ENCODE results near the gene FAHD2A.
A peak's percentile ranks its signal among the peaks of the same experiment; 100 is the strongest.
"Not testable (repeated sequence)": the region's sequence is repeated elsewhere in the genome, so short reads cannot be mapped to it uniquely, and the experiment has no call there.

Gene FAHD2A

DNA sequence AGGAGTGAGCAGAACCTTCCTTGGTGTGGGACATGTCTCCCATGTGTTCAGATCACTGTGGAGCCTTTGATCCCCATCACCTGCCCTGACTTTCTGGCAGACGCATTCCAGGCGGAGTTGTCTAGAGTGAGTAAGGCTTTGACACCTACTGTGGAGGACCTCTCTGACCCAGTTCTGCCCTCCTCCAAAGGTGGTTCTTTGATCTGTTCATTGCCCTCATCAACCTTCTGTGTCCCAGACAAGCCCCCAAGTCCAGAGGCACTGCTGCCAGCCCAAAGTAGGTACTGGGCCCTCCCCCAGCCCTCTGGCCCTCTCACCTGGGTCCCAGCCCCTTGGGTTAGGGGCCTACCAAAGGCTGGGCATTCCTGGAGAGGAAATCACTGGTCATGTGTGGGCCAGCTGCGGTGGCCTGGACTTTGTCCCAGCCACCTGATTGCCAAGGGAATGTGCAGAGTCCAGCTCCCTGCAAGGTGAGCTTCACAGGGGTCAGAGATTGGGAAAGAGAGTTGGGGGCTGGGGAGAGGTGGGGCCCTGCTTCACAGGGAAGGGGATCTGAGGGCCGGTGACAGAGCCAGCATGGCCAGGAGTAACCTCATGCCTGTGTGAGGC lies 12.1 kb upstream of the FAHD2A start:
- no peak for DNase-seq (ENCODE audit: low read depth in 2 of 2)

DNA sequence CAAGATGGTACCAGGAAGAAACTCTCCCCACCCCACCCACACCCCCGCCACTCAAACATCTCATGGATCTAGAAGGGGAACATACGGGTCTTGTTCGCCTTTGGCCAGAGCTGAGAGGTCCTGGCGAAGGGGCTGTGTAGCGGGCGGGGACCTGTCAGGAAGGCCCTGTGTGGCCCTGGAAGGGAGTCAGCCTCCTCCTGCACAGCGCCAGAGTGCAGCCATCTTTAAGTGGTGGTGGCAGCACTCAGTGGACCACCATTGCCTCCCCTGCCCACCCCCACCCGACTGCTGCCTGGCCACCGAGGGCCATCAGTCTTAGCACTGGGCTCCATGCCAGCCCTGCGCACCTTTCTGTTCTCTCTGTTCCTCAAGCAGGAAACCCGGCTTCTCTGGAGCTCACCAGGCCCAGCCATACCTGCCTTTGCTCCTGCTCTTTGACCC lies 11.6 kb upstream of the FAHD2A start:
- no peak for DNase-seq (ENCODE audit: low read depth in 2 of 2)

DNA sequence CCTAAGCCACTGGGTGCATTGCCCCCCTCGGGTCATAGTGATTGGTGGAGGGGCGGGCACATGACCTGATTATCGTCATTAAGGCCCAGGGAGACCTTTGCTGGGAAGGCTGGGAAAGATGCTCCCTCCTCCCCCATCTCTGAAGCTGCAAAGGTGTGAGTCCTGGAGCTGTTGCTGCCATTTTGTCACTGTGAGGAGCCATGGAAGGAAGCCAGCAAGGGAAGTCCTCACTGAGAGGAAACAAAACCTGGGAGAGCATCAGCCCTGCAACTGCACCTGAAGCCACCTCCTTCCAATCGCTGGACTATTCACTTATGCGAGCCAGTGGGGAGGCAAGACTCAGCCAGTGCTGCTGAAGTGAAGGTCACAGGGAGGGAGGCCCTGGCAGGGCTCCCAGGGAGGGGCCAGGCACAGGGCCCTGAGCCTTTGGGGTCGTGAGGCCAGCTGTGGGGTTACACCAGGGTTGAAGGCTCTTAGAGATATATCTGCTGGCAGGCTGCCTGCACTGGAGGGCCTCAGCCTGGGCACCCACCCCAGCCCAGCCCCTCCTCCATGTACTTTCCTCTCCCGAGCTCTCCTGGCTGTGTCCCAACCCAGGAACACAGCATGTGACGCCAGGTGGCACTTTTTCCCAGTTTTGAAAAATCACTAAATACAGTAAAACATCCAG lies 10.7 kb upstream of the FAHD2A start:
- DNase-seq (ENCODE audit: low read depth in 2 of 2): no peak

DNA sequence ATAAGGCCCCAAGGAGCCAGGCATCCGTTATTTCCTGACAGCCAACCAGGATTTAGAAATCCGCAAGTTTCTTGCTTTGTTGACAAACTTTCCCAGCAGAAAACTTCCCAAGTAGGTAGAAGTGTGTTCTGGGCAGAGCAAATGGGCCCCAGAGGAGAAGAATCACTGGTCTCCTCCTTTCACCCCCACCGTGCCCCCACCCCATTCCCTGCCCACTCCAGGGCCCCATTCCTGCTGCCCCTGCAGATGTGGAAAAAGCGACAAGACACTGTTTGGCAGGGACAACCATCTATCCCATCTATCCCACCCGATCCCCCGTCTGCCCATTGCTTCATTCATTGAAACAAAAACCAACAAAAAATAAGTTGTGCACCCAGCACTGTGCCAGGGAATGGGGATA lies 10.2 kb upstream of the FAHD2A start:
- DNase-seq (ENCODE audit: low read depth in 2 of 2): no peak

DNA sequence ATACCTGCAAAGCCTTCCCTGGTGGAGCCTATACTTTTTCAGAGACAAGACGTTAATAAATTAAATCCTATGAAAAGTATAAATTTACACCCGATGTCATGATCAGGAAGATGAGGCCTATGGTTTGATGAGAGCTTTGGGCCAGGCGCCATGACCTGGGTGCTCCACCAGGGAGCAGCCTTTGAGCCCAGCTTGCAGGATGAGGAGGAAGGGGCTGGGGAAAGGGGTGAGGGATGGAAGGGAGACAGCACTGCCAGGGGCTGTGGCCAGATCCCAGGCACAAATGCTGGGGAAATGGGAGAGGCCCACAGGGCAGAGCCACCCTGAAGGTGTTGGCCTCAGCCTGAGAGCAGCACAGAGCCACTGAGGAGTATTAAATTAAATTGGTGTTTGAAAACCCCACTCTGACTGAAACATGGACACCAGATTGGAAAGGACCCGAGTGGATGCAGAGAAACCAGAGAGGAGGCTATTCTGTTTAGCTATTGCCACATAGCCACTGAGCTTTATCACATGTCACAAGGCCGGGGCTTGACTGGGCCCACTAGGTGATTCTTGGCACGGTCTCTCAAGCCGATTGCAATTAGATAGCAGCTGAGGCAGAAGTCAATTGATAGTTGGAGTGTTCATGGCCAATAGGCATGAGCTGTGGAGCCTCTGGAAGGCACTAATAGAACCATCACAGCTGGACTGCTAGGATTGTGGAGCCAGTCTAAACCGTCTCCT lies 9.6 kb upstream of the FAHD2A start:
- DNase-seq (ENCODE audit: low read depth in 2 of 2): no peak

DNA sequence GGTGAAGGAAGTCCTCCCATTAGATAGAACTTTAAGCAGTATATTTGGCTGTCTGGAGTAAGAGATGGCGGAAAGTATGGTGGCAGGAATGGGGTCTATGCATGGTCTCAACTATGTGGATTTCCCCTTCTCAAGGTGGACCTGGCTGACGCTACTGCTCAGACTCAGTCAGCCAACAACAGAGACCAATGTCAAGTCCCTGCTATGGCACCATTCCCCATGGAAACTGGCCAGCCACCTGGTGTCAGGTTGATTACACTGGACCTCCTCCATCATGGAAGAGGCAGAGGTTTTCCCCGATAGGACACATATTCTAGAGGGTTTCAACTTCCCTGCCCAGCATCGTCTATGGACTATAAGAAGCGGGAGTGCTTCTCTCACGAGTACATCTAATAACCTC lies 8.6 kb upstream of the FAHD2A start:
- DNase-seq (ENCODE audit: low read depth in 2 of 2): no peak

DNA sequence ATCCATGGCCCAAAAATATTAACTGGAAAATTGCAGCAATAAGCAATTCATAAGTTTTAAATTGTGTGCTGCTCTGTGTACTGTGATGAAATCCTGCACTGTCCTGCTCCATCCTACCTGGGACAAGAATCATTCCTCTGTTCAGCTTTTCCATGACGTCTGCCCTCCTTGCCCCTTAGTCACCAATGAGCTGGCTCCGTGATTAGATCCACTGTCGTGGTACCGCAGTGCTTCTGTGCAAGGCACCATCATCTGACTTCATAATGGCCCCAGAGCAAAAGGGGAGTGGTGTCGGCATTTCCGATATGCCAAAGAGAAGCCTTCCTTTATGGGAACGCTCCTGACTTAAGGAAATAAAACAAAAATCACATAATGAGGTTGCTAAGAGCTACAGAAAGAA lies 3.4 kb upstream of the FAHD2A start:
- DNase-seq (ENCODE audit: low read depth in 2 of 2): no peak

DNA sequence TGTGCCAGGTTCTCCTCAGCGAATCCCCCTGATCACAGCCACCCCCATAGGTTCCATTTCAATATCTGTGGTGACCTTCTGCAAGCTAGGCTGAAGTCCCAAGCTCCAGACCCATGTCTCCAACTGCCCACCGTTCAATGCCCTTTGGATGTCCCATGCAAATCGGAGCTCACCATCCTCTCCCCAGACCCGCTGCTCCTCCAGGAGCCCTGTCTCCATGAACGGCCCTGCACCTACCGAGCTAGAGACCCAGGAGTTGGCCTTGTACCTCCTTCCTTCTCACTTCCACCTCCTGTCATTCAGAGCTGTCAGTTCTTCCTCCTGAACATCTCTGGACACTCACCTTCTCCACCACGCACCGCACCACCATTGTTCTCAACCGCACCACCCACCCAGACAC lies 1.0 kb upstream of the FAHD2A start:
- no peak for DNase-seq (ENCODE audit: low read depth in 2 of 2)

DNA sequence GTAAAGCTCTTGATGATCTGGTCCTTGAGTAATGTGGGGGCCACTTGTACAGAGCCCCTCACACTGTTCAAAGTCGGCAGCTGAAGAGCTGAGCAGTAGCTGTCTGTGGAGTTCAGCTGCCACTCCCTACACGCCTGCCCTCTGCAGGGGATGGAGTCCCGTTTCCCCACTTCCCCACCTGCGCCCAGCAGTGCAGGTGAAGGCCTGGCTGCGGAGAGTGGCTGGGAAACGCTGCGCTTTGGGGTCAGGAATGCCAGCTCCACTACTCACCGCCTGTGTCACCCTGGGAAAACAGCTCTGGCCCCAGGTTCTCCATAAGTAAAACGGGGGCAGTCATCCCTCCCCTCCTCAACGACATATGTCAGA lies 521 bp upstream of the FAHD2A start:
- DNase-seq (ENCODE audit: low read depth in 2 of 2): not testable (repeated sequence)

DNA sequence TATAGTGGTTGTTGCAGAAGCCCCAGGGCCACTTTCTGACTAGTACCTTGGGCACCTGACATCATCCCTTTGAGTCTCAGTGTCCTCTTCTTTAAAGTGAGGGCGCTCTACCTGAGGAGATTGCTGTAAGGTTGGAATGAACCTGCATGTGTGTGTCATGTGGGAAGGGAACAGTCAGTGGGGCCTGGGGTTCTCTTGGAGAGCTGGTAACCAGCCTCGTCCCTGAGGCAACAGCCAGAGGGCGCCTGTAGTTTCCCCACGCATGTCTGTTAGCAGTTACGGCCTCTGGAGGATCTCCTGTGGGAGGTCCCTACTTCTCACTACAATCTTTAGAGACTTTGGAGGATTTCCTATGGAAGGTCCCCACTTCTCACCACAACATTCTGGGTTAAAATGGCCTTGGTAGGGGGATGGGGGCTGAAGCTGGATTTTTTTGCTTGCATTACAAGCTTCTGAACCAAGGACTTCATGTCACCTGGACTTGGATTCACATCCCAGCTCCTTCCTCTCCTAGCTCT lies 755 bp downstream of the FAHD2A start:
- not testable (repeated sequence) for DNase-seq (ENCODE audit: low read depth in 2 of 2)

DNA sequence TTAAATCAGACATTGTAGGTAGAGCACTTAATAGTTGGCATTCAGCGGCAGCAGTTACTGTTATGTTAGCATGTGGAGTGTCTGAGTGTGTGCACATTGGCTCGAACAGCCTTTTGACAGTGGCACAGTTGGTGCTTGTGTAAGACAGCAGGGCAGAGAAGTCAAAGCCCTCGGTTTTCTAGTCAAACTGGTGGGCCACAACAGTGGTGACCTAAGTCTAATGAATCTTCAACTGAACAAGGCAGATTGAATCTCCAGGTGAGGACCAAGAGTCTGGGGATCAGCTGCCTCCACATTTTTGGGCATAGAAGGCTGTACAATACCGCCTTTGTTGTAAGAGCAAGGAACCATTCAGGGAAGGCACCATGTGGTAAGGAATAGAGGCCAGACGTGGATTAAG lies 1.3 kb downstream of the FAHD2A start:
- DNase-seq (ENCODE audit: low read depth in 2 of 2): not testable (repeated sequence)

DNA sequence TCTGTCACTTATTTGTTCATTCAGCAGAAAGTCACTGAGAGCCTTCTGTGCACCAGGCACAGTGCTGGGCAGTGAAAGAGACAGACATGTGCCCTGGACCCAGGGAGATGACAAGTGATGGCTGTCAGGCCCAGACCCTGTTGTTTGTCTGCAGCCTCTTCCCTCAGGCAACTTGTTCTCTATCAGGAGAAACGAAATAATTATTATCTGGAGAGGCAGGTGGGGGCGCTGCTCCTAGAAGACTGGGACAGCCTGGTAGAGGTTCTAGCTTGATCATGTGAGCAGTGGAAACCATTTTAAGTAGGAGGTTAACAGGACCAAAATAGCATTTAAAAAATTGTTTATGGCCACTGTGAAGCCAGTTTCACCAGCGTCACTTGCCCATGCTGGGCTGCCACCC lies 2.2 kb downstream of the FAHD2A start:
- not testable (repeated sequence) for DNase-seq (ENCODE audit: low read depth in 2 of 2)

DNA sequence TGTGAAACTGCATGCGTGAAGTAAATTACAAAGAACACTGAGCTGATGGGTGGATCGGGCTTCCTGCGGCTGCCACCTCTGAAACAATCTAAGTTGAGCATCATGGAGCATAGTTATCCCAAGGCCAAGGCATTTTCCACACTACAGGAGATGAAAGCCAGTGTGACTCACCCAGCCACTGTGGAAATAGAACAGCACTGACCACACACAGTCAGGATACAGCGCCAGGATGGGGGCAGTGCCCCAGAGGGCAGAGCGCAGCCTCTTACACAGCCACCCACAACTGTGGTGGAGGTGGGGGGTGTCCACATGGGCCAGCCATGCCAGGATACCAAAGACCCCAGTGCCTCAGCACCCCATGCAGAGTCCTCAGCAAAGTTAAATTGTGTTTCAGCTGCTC lies 8.7 kb downstream of the FAHD2A start:
- not testable (repeated sequence) for DNase-seq (ENCODE audit: low read depth in 2 of 2)

DNA sequence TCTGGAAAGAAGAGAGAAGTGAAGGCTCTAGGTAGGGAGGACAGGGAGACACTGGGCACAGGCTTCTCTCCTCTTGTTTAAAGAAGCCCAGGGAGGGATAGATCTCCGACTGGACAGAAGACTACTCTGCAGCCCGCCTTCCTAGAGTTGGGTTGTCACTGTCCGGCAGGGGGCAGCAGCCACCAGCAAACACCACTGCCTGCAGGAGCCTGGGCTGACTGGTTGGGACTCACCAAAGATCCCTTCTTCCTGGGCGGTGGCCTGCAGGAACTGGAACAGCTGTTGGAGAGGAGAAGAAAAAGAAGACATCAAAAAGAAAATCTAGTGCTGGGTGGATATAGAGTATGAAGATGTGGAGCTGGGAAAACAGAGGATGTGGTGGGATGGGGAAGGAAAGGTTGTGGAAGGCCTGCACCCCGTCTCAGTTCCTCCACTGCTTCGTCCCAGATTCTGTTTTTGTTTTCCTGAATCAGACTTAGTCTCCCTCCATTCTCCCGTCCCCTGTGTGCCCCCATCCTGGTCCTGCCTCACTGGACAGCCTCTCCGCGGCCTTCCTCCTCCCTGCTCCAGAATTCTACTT lies 11.6 kb downstream of the FAHD2A start:
- peak in 1 of 2 donors; percentile 33 for DNase-seq (ENCODE audit: low read depth in 2 of 2)

DNA sequence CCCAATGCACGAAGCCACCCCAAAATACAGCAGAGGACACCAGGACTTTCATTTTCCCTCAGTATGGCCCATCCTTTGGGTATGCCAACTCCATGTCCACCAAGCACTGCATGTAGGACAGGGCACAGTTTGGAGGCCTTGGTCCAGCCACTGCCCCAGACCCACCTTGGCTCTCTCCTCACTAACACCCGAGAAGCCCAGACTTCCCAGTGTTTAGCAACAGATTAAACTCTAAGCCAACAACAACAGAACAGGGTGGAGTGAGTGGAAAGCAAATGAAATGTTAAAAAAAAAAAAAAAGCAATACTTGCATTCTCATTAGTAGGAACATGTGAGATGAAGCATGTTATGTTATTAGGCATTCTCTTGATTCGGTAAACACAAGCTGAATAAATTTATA lies 12.6 kb downstream of the FAHD2A start:
- DNase-seq (ENCODE audit: low read depth in 2 of 2): not testable (repeated sequence)

DNA sequence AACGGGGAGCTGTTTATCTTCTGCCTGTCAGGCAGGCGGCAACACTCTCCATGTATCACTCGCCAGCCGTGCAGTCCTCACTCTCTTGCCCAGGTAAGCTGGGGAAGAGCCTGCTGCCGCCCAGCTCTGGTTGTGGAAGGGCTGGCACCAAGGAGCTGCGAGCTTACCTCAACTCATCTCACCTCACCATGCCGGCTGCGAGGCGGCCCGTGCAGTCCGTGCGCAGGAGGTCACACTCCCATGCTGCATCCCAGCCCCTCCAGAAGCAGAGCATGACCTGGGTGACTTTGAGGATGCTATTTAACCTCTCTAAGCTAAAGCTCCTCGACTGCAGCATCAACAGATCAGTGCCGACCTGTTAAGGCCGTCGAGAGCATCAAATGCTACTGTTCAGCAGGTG lies 13.1 kb downstream of the FAHD2A start:
- not testable (repeated sequence) for DNase-seq (ENCODE audit: low read depth in 2 of 2)

DNA sequence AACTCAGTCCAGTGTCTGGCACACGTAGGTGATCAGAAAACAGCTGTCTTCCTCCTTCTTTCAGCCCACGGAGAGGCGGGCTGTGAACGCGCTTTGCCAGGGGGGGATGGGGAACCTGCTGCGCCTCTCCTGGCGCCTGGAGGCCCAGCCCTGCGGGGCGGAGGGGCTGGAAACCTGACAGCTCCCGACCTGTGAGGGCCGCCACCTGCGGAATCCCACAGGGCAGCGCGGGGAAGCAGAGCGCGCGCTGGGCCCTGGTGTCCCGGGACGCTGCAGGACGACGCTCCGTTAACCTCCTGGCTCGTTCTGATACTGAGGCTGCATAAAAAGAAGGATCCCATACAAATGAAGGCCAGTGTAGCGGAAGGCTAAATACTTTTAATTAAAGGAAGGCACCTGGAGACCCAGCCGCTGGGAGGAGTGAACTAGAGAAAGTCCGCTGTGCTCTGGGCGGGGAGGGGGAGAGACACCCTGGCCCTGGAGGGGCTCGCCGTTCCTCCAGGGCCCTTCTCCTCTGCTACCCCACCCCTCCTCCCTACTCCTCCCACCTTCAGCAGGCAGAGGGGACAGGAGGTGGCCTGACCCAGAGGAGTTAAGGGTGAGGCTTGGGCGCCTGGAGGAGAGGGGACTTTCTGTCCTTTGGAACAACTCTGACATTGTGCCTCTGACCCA lies 24.8 kb downstream of the FAHD2A start:
- DNase-seq (ENCODE audit: low read depth in 2 of 2): not testable (repeated sequence)

DNA sequence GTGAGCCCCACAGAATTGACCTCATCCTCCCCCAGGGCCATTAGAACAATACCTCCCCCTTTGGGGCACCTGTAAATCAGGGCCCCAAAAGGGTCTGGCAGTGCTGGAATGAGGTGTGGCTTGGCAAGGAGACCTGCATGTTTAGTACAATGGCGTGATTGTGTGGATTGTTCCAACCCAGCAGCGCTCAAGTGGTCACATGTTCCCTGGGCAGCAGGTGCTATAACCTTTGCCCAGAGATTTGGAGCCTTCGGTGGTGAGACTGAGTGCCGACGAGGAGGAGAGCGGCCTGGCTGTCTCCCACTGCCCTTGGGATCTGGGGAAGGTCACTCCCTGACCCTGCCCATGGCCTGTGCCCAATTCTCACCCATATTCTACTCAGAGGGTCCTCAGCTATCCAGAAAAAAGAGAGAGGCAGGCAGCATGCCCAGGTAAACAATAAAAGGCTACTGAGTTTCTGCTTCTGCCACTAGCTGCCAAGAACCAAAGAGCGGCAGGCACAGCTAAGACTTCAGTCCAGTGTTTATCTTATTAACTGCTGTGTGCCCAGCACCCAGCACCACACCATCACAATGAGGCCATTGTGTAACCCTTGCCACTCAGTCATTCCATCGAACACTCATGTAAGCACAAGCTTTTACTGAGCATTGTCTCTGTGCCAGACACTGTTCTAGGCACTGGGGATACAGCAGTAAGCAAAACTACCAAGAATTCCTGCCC lies 27.4 kb downstream of the FAHD2A start:
- not testable (repeated sequence) for DNase-seq (ENCODE audit: low read depth in 2 of 2)

DNA sequence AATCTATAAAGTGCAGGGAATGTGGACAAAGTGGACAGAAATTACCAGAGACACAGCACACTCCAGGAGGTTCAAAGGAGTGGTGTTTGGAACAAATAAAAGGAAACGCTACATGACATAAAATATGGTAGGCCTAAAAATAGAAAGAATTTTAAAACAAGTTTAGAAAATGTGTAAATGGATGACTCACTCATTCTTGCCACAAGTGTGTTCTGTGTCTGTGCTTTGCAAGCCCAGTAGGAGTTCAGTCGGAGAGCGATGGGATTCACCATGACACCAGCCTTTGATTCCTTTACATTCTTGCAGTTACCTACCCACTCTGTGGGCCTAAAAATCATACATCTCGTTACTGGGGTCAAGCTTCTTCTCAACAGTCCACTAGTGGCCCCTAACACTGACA lies 30.9 kb downstream of the FAHD2A start:
- not testable (repeated sequence) for DNase-seq (ENCODE audit: low read depth in 2 of 2)

DNA sequence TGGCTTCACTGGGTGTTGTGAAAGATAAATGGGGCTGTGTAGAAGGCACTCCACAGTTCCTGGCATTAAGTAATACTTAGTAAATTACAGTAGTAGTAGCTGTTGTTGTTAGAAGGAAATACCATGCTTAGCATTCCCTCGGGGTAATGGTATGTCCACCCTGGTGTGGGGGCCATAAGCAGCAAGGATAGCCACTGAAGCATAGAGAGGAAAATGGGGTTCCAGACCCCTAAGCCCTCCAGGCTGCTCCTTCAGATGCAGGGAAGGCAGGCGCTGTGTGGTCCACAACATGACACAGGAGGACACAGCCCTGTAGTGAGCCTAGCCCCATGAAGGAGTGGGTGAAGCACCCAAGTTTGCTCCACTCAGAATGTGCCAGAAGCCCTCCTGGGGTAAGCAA lies 31.5 kb downstream of the FAHD2A start:
- DNase-seq (ENCODE audit: low read depth in 2 of 2): not testable (repeated sequence)

DNA sequence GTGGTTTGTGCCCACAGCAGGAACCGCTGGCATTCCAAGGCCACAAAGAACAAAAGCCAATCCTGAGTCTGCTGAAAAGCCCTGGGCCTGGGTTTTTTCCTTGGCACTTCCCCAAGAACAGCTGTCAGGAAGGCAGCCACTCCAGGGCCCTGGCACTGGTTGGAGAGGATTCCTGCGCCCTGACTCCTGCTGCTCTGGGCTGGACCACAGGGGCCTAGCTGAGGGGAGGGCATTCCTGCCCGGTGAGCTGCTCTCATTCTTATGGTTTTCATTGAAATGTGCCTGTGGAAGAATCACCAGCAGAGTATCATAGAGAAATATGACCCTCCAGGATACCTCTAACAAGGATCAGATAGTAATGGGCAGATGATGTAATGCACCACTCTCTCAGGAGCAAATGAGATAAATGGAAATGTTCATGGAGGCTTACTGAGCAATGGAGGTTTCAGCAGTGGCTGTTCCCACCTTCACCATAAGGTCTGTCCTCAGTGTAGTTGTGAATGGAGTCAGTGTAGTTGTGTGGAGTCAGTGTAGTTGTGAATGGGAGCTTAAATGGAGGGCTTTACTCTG lies 32.1 kb downstream of the FAHD2A start:
- not testable (repeated sequence) for DNase-seq (ENCODE audit: low read depth in 2 of 2)
